PFSK-1 (cell line): Measurements from ENCODE around the gene MKNK2.

Source experiments
- FOXP2 ChIP-seq: optimal IDR thresholded peaks from 2 replicates; pipeline ENCODE3; 2011; ENCODE audit warnings: borderline replicate concordance, control low read depth, inconsistent platforms; ENCODE audit not compliant: insufficient read depth; ENCODE audit errors: extremely low read length, extremely low read depth
- POLR2AphosphoS5 ChIP-seq: IDR thresholded peaks from 2 replicates; pipeline ENCODE4 v1.6.1; 2012; ENCODE audit warnings: low read depth, mild to moderate bottlenecking, control low read depth, low read length, moderate library complexity
- REST ChIP-seq, 2 experiments: IDR thresholded peaks; 2 replicates each; pipeline versions ENCODE4 v1.6.1 to v1.8.0; 2011 to 2012; ENCODE audit warnings: low read depth in 2 of 2, low read length in 2 of 2, control low read depth in 1 of 2, inconsistent platforms in 1 of 2, mild to moderate bottlenecking in 1 of 2, moderate library complexity in 1 of 2; ENCODE audit not compliant: insufficient read depth in 1 of 2
- SIN3A ChIP-seq: IDR thresholded peaks from 2 replicates; pipeline ENCODE4 v1.6.1; 2012; ENCODE audit warnings: mild to moderate bottlenecking, low read length, moderate library complexity, borderline replicate concordance; ENCODE audit not compliant: insufficient read depth
- TAF1 ChIP-seq: IDR thresholded peaks from 2 replicates; pipeline ENCODE4 v1.6.1; 2012; ENCODE audit warnings: low read length, control low read depth, borderline replicate concordance; ENCODE audit not compliant: insufficient read depth

MKNK2 gene

DNA sequence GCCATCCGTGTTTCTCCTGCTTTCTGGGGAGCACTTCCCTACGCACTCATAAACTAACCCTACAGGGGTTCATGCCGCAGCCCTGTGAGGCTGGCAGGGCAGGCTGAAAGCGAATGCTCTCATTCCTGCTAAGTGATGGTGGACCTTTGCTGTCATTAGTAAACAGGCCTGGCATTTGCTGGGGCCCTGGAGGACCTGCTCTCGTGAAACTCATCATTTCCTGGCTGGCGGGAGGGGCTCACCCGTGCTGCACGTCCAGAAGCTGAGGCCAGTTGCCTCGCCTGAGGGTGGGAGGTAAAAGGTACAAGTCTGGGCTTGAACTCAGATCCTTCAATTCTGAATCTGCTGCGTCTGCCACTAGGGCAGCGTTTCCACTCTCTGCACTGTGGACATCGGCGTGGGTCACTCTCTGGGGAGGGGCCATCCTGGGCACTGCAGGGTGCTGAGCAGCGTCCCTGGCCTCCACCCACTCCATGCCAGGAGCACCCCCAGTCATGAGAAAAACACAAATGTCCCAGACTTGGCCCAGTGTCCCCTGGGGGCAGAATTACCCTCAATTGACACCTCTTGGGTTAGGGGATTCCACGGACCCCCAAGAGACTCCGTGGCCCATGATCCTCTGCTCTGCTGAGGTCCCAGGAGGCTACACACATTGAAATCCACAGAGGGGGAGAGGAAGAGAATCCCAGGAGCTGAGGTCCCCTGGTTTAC lies 38.1 kb upstream of the MKNK2 start:
- TF ChIP-seq POLR2AphosphoS5 (no peak), REST (IDR thresholded peaks at IDR 0.05; ENCODE audit: insufficient read depth in 1 of 2, low read depth in 2 of 2, low read length in 2 of 2) (no peak), TAF1 (no peak), SIN3A (no peak), FOXP2 (no peak)

GRCh38 chr19:2087621-2088100 lies 36.6 kb upstream of the MKNK2 start:
- TF ChIP-seq TAF1 (no peak), SIN3A (no peak), FOXP2 (no peak), REST (IDR thresholded peaks at IDR 0.05; ENCODE audit: insufficient read depth in 1 of 2, low read depth in 2 of 2, low read length in 2 of 2) (no peak), POLR2AphosphoS5 (no peak)

DNA sequence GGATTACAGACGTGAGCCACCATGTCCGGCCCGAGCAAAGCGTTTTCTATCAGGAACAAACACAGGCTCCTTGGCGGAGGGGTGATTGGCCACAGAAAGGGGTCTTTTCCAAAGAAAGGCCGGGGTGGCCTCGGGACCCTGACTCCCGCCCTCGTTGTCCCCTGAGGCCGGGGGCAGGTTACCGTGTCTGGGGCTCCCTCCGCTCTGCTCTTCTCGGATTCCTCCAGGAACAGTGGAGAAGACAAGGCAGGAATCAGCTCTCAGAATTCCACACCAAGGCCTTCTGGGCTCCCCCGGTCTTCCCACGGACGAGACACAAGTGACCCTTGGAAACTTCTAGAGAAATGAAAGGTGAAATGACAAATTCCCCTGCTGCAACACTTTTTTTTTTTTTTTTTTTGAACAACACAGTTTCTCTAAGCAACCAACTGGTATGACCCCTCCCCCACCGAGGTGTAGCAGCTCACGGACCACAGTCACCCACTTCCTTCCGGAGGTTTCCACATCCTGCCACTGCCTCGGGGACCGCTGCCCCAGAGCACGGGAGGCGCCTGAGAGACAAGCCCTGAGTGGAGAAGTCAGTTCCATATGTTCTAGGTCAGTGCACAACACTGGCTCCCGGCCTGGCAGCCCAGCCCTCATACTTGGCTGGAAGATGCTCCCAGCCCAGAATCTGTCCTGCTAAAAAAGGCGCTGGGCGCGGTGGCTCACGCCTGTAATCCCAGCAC lies 34.1 kb upstream of the MKNK2 start:
- TF ChIP-seq REST (IDR thresholded peaks at IDR 0.05; ENCODE audit: insufficient read depth in 1 of 2, low read depth in 2 of 2, low read length in 2 of 2) (no peak), FOXP2 (no peak), SIN3A (no peak), TAF1 (no peak), POLR2AphosphoS5 (no peak)

DNA sequence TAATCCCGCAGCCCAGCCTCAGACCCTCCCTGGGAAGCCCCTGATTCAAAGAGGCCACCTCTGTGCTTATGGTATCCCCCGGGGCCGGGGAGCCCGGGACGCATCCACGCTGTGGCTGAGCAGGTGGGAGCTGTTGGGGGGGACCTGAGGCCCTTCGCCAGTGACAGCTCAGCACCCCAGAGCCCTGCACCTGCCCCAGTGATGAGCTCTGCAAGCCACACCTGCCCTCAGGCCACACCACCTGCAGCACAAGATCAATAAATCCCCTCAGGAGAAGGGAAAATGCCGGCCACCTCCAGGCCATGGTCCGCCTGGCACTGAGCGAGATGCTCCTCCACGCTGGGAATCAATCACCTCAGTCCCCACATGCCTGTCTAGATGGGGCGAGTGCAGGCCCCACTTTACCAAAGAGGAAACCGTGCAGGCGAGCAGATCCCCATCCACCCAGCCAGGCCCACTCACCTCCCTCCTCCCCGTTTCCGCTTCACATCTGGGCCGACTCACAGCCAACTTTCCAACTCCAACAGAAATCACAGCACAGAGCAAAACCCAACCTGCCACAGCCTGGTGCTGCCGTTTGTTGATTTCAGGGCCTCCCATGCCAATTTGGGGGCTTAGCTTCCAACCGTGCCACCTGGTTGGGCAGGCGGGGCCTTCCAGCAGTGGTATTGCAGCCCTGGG lies 32.3 kb upstream of the MKNK2 start:
- TF ChIP-seq REST (IDR thresholded peaks at IDR 0.05; ENCODE audit: insufficient read depth in 1 of 2, low read depth in 2 of 2, low read length in 2 of 2) (no peak), SIN3A (no peak), POLR2AphosphoS5 (no peak), FOXP2 (no peak), TAF1 (no peak)
